GM12878 (cell line): ENCODE data around the gene FRK. TPM values are rescaled to one million over a fixed set of nuclear protein-coding genes. Genes with fewer than 3 reads are reported as not detected.

Experiments used
- ATAC-seq: fragments of 200-7000 bp; cut with Tn5 transposase; 3 replicates; pipeline ENCODE4 v1.9.1; 2020; ENCODE audit warnings: mild to moderate bottlenecking, moderate library complexity
- BruUV-seq: library from RNA; stranded (reverse); fragments of 400-500 nt; replicated peaks from 2 replicates; lab custom pipeline; 2021; lab: Mats Ljungman, UMichigan
- CTCF ChIA-PET: fragments of 300-600 bp; sonication (Branson Sonifier 250); formaldehyde crosslinking; extraction: SDS; loops from one replicate; lab custom pipeline; 2021; ENCODE audit warnings: inconsistent platforms; lab: Yijun Ruan, JAX
- POLR2A ChIA-PET: fragments of 350-600 bp; formaldehyde crosslinking; extraction: SDS; loops from one replicate; lab custom pipeline; 2021; ENCODE audit warnings: inconsistent platforms; lab: Charles Lee
- RAD21 ChIA-PET: fragments of 300-600 bp; sonication (Branson Sonifier 250); formaldehyde crosslinking; loops from one replicate; lab custom pipeline; 2023; ENCODE audit warnings: antibody characterized with exemption; ENCODE audit not compliant: unreplicated experiment; lab: Charles Lee
- SMC1A ChIA-PET: fragments of 300-600 bp; sonication (Branson Sonifier 250); formaldehyde crosslinking; loops from one replicate; lab custom pipeline; 2023; ENCODE audit not compliant: unreplicated experiment, uncharacterized antibody; lab: Charles Lee
- DNase-seq: peaks from one replicate; pipeline ENCODE4 v3.0.0-alpha.2; 2011; ENCODE audit warnings: low read depth, low spot score
- FAIRE-seq: peaks from 3 replicates; lab custom pipeline; 2011; peaks lifted over from hg19 to GRCh38; lab: Jason Lieb, UNC
- H2AFZ ChIP-seq: 2 replicates; pipeline ENCODE4 v1.6.0; 2011; ENCODE audit warnings: low read depth, low read length, control low read depth; ENCODE audit not compliant: control insufficient read depth
- H3K27ac ChIP-seq: 2 replicates; pipeline ENCODE4 v1.5.1; 2011; ENCODE audit warnings: control low read depth; ENCODE audit not compliant: control insufficient read depth, insufficient read depth
- H3K27me3 ChIP-seq, 2 experiments: replicated peaks in 1 of 2; 2 replicates each; pipeline versions ENCODE4 v1.6.0 to v1.6.1; 2011; ENCODE audit warnings: low read length in 1 of 2; ENCODE audit not compliant: control insufficient read depth in 2 of 2, insufficient read depth in 2 of 2
- H3K36me3 ChIP-seq, 2 experiments: 2 replicates each; pipeline ENCODE4 v1.5.1; 2011; ENCODE audit warnings: low read length in 1 of 2; ENCODE audit not compliant: control insufficient read depth in 2 of 2, insufficient read depth in 2 of 2
- H3K4me1 ChIP-seq: 2 replicates; pipeline ENCODE4 v1.6.1; 2011; ENCODE audit warnings: mild to moderate bottlenecking, low read length, moderate library complexity, mixed read lengths; ENCODE audit not compliant: control insufficient read depth, insufficient read depth
- H3K4me2 ChIP-seq: 2 replicates; pipeline ENCODE4 v1.6.0; 2011; ENCODE audit warnings: control low read depth; ENCODE audit not compliant: control insufficient read depth, insufficient read depth
- H3K4me3 ChIP-seq: fragments of 200-600 bp; sonication (generic); 2 replicates; pipeline ENCODE4 v1.5.1; 2016
- H3K79me2 ChIP-seq: 2 replicates; pipeline ENCODE4 v1.6.0; 2011; ENCODE audit warnings: low read length; ENCODE audit not compliant: control insufficient read depth, insufficient read depth
- H3K9ac ChIP-seq: 2 replicates; pipeline ENCODE4 v1.8.0; 2011; ENCODE audit warnings: low read length, control low read depth, mixed read lengths; ENCODE audit not compliant: control insufficient read depth, insufficient read depth
- H3K9me3 ChIP-seq: replicated peaks from 3 replicates; pipeline ENCODE4 v1.5.1; 2011; ENCODE audit warnings: mild to moderate bottlenecking, low read length; ENCODE audit not compliant: control insufficient read depth, insufficient read depth
- H4K20me1 ChIP-seq: 2 replicates; pipeline ENCODE4 v1.6.0; 2011; ENCODE audit not compliant: control insufficient read depth, insufficient read depth
- BRCA1 ChIP-seq: IDR thresholded peaks from 2 replicates; pipeline ENCODE4 v1.6.1; 2011; ENCODE audit warnings: low read depth, low read length, improper control_type of control experiment
- CREM ChIP-seq: IDR thresholded peaks from 2 replicates; pipeline ENCODE4 v1.6.1; 2014; ENCODE audit warnings: antibody characterized with exemption, low read depth
- EED ChIP-seq: sonication (generic); IDR thresholded peaks from 2 replicates; pipeline ENCODE4 v1.6.1; 2016; ENCODE audit warnings: antibody characterized with exemption, low read depth
- EGR1 ChIP-seq, 2 experiments: IDR thresholded peaks; 1 replicate in 1 of 2; 2 replicates in 1 of 2; pipeline ENCODE4 v1.6.1; 2011 to 2012; ENCODE audit warnings: low read depth in 2 of 2, low read length in 2 of 2, borderline replicate concordance in 1 of 2, mild to moderate bottlenecking in 1 of 2, moderate library complexity in 1 of 2
- HDAC2 ChIP-seq: fragments of 200-600 bp; sonication (generic); IDR thresholded peaks from 2 replicates; pipeline ENCODE4 v1.6.1; 2017
- MTA2 ChIP-seq: fragments of 450-650 bp; IDR thresholded peaks from 2 replicates; pipeline ENCODE4 v1.6.1; 2016; ENCODE audit warnings: low read depth, mild to moderate bottlenecking, moderate library complexity
- NFYA ChIP-seq: IDR thresholded peaks from 2 replicates; pipeline ENCODE4 v1.6.1; 2011; ENCODE audit warnings: low read depth, mild to moderate bottlenecking, low read length, improper control_type of control experiment, borderline replicate concordance
- NR2F1 ChIP-seq: fragments of 450-650 bp; conservative IDR thresholded peaks from 2 replicates; pipeline ENCODE4 v1.6.1; 2017; ENCODE audit warnings: mild to moderate bottlenecking
- NRF1 ChIP-seq: conservative IDR thresholded peaks from 2 replicates; pipeline ENCODE4 v1.6.1; 2011; ENCODE audit warnings: mild to moderate bottlenecking, low read depth, low read length, improper control_type of control experiment
- PAX5 ChIP-seq: IDR thresholded peaks from 2 replicates; pipeline ENCODE4 v1.6.1; 2011; ENCODE audit warnings: low read depth, low read length, borderline replicate concordance
- PML ChIP-seq: IDR thresholded peaks from 2 replicates; pipeline ENCODE4 v1.6.1; 2012; ENCODE audit warnings: low read length, inconsistent platforms
- POLR2A ChIP-seq: IDR thresholded peaks from 2 replicates; pipeline ENCODE4 v1.6.1; 2011; ENCODE audit warnings: low read depth, mild to moderate bottlenecking, low read length
- RBBP5 ChIP-seq: fragments of 200-600 bp; sonication (generic); conservative IDR thresholded peaks from 2 replicates; pipeline ENCODE4 v1.6.1; 2016
- SMARCA5 ChIP-seq: fragments of 450-650 bp; IDR thresholded peaks from 2 replicates; pipeline ENCODE4 v1.6.1; 2017; ENCODE audit warnings: mild to moderate bottlenecking
- TARDBP ChIP-seq: IDR thresholded peaks from 2 replicates; pipeline ENCODE4 v1.6.1; 2016; ENCODE audit warnings: borderline replicate concordance
- ZBTB4 ChIP-seq: fragments of 450-650 bp; formaldehyde crosslinking; IDR thresholded peaks from 2 replicates; pipeline ENCODE4 v1.4.0; 2022; ENCODE audit warnings: mild to moderate bottlenecking, moderate library complexity
- ZNF687 ChIP-seq: fragments of 450-650 bp; IDR thresholded peaks from 2 replicates; pipeline ENCODE4 v1.6.1; 2017; ENCODE audit warnings: mild to moderate bottlenecking, moderate library complexity
- ZZZ3 ChIP-seq: IDR thresholded peaks from 2 replicates; pipeline ENCODE4 v1.6.1; 2011; ENCODE audit warnings: low read depth; ENCODE audit not compliant: control insufficient read depth, insufficient read length
- WGBS: methylation state at CpG from one replicate; pipeline ENCODE4 v1.1.6; 2016; ENCODE audit warnings: low lambda C conversion rate; ENCODE audit not compliant: insufficient replicate concordance, insufficient coverage; ENCODE audit errors: missing lambda C conversion rate; 5-methylcytosine and 5-hydroxymethylcytosine counted together
- in situ Hi-C: fragments of 300-500 bp; cut with MboI; formaldehyde crosslinking; loops from 9 replicates; pipeline ENCODE4 v1.14.3; 2018; ENCODE audit warnings: mixed read lengths
- intact Hi-C: fragments of 100-400 bp; cut with micrococcal nuclease; formaldehyde crosslinking; loops from one replicate; pipeline ENCODE4 v1.14.2; 2022; ENCODE audit not compliant: unreplicated experiment
- polyA plus RNA-seq, 11 experiments: library from polyadenylated mRNA; depleted of rRNA in 4 of 11; unstranded in 6 of 11; stranded (reverse) in 5 of 11; fragments of >200 nt; fragmentation: Nextera tagmentation in 4 of 11; fragmentation: Illumina TruSeq in 1 of 11; extraction: Ambion mirVana in 4 of 11; extraction: Trizol in 1 of 11; gene quantifications; 1 replicate in 1 of 11; 2 replicates in 10 of 11; pipeline versions ENCODE4 v1.2.1 to v1.2.3, GENCODE V29; 2011 to 2016; ENCODE audit warnings: inconsistent platforms in 2 of 11, missing spikeins in 2 of 11, low read depth in 1 of 11
- total RNA-seq, 4 experiments: library from RNA; depleted of rRNA in 3 of 4; stranded (reverse); fragments of >200 nt in 3 of 4; fragmentation: Illumina TruSeq in 1 of 4; extraction: Trizol in 1 of 4; gene quantifications; 2 replicates each; pipeline versions ENCODE4 v1.2.1 to v1.2.3, GENCODE V29; 2013 to 2021

Gene FRK
- total and polyA plus RNA-seq, 10 of the 15 experiments (the other 5 are each of a cell fraction or from before 2014, with no cell fraction given): 0.29 to 2.4 (median 1.2) TPM

GRCh38 chr6:116101790-116102189, 41.1 kb upstream of the FRK start:
- Histone ChIP-seq H4K20me1 (no peaks in the 10 kb centered on the region), H2AFZ (no peak overlapping the region), H3K4me3 (peak overlapping the region; percentile 67), H3K36me3 (no peaks in the 10 kb centered on the region; a peak in 1 of 4 replicates), H3K27me3 (no peaks in the 10 kb centered on the region), H3K9me3 (peaks cover under 1% of the 10 kb centered on the region; the same call in 2 of the 3 replicates), H3K4me2 (peak overlapping the region; percentile 91), H3K4me1 (peaks cover 23% of the 10 kb centered on the region), H3K79me2 (peaks cover 89% of the 10 kb centered on the region), H3K27ac (peak overlapping the region; percentile 93), H3K9ac (peak overlapping the region; percentile 92)
- ATAC-seq: no peak
- CTCF ChIA-PET: interaction anchor here (0.8 to 7.9 kb wide), 8 partner anchors 10 to 129 kb away, joined by 3 to 106 read pairs (median 12); no protein-coding TSS in a partner anchor
- TF ChIP-seq MTA2 (no peak), ZNF687 (no peak), NRF1 (no peak), CREM (no peak), BRCA1 (no peak), SMARCA5 (no peak), HDAC2 (no peak), ZBTB4 (CRISPR knock-in tag) (no peak), EGR1 (IDR thresholded peaks at IDR 0.05; ENCODE audit: borderline replicate concordance in 1 of 2, low read depth in 2 of 2, low read length in 2 of 2) (no peak), POLR2A (no peak), ZZZ3 (no peak), PML (no peak), TARDBP (no peak), RBBP5 (no peak), EED (no peak), NR2F1 (no peak), PAX5 (no peak), NFYA (no peak)
- in situ Hi-C loops (no loop called here), intact Hi-C loops (loop anchor here (1.0 to 10.0 kb wide), 3 partner anchors 90 to 303 kb away; no protein-coding TSS in a partner anchor)
- POLR2A ChIA-PET: interaction anchor here (0.8 to 4.4 kb wide), 10 partner anchors 7 to 269 kb away, joined by 3 to 51 read pairs (median 6); partner anchors contain the start of genes DSE and FRK
- WGBS: 43% methylated on average over 2 of the region's 2 CpGs
- DNase-seq: no peak
- FAIRE-seq: no peak
- SMC1A ChIA-PET: interaction anchor here (0.9 to 5.3 kb wide), 14 partner anchors 11 to 211 kb away, joined by 3 to 57 read pairs (median 6); partner anchors contain the start of gene FRK
- RAD21 ChIA-PET: interaction anchor here (1.1 to 4.0 kb wide), 13 partner anchors 10 to 179 kb away, joined by 3 to 61 read pairs (median 4); partner anchors contain the start of genes FRK and TSPYL1
- no TSS peak for BruUV-seq
